ENCODE data around the gene CIDEA. TPM values are rescaled to one million over a fixed set of nuclear protein-coding genes. Genes with fewer than 3 reads are reported as not detected.
"Not testable (repeated sequence)": the region's sequence is repeated elsewhere in the genome, so short reads cannot be mapped to it uniquely, and the experiment has no call there.

Gene CIDEA
- polyA plus RNA-seq, 2 donors = 0.79 to 2.1 TPM

- WGBS, 2 donors = 43 to 47% methylated on average over 3 of the region's 3 CpGs
- Histone ChIP-seq H3K9me3 (ENCODE audit: control insufficient read depth in 2 of 2, insufficient read depth in 1 of 2, low read depth in 1 of 2, low read length in 1 of 2) (no peaks in the 10 kb centered on the region), H3K4me3 (ENCODE audit: low read depth in 1 of 2, low read length in 2 of 2) (no peak overlapping the region), H3K27ac (ENCODE audit: low read depth in 2 of 2, low read length in 1 of 2) (no peak overlapping the region), H3K27me3 (ENCODE audit: control insufficient read depth in 1 of 2, insufficient read depth in 2 of 2, low read length in 2 of 2) (no peaks in the 10 kb centered on the region), H3K4me1 (ENCODE audit: control insufficient read depth in 2 of 2, insufficient read depth in 2 of 2, low read length in 1 of 2) (no peaks in the 10 kb centered on the region), H3K36me3 (ENCODE audit: control insufficient read depth in 2 of 2, insufficient read depth in 2 of 2, low read length in 1 of 2) (no peaks in the 10 kb centered on the region)
Measured at GRCh38 chr18:12238826-12239225, 15.3 kb upstream of the CIDEA start.

DNA sequence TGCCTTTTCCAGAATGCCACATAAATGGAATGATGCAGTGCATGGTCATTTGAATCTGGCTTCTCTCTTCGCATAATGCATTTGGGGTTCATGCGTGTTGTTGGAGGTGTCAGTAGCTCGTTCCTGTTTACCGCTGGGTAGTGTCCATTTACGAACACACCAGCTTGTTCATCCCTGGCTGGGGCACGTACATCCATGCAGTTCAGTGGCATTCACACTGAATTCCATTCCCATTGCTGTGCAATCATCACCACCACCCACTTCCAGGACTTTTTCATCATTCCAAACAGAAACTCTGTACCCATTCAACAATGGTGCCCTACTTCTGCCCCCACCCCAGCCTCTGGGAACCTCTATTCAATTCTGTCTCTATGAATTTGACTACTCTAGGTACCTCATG is 14.7 kb upstream of the CIDEA start:
- Histone ChIP-seq H3K4me3 (ENCODE audit: low read depth in 1 of 2, low read length in 2 of 2) (no peak overlapping the region), H3K27ac (ENCODE audit: low read depth in 2 of 2, low read length in 1 of 2) (no peak overlapping the region), H3K36me3 (ENCODE audit: control insufficient read depth in 2 of 2, insufficient read depth in 2 of 2, low read length in 1 of 2) (no peaks in the 10 kb centered on the region), H3K9me3 (ENCODE audit: control insufficient read depth in 2 of 2, insufficient read depth in 1 of 2, low read depth in 1 of 2, low read length in 1 of 2) (no peaks in the 10 kb centered on the region), H3K27me3 (ENCODE audit: control insufficient read depth in 1 of 2, insufficient read depth in 2 of 2, low read length in 2 of 2) (no peaks in the 10 kb centered on the region), H3K4me1 (ENCODE audit: control insufficient read depth in 2 of 2, insufficient read depth in 2 of 2, low read length in 1 of 2) (no peaks in the 10 kb centered on the region)
- WGBS, 2 donors = 84 to 85% methylated on average over 6 of the region's 6 CpGs

- Histone ChIP-seq H3K9me3 (ENCODE audit: control insufficient read depth in 2 of 2, insufficient read depth in 1 of 2, low read depth in 1 of 2, low read length in 1 of 2) (no peaks in the 10 kb centered on the region), H3K36me3 (ENCODE audit: control insufficient read depth in 2 of 2, insufficient read depth in 2 of 2, low read length in 1 of 2) (no peaks in the 10 kb centered on the region), H3K4me1 (ENCODE audit: control insufficient read depth in 2 of 2, insufficient read depth in 2 of 2, low read length in 1 of 2) (no peaks in the 10 kb centered on the region), H3K27ac (ENCODE audit: low read depth in 2 of 2, low read length in 1 of 2) (no peak overlapping the region), H3K27me3 (ENCODE audit: control insufficient read depth in 1 of 2, insufficient read depth in 2 of 2, low read length in 2 of 2) (no peaks in the 10 kb centered on the region), H3K4me3 (ENCODE audit: low read depth in 1 of 2, low read length in 2 of 2) (no peak overlapping the region)
- WGBS, 2 donors = 92% methylated on average over 20 to 21 of the region's 21 CpGs
Measured at GRCh38 chr18:12242658-12243260, 11.4 kb upstream of the CIDEA start.

DNA sequence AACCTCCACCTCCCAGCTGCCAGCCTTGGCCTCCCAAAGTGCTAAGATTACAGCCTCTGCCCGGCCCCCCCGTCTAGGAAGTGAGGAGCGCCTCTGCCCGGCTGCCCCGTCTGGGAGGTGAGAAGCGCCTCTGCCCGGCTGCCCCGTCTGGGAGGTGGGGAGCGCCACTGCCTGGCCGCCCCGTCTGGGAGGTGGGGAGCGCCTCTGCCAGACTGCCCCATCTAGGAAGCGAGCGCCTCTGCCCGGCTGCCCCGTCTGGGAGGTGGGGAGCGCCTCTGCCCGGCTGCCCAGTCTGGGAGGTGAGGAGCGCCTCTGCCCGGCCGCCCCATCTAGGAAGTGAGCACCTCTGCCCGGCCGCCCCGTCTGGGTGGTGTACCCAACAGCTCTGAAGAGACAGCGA is 10.9 kb upstream of the CIDEA start:
- H3K4me1 ChIP-seq (ENCODE audit: control insufficient read depth in 2 of 2, insufficient read depth in 2 of 2, low read length in 1 of 2); H3K4me3 ChIP-seq (ENCODE audit: low read depth in 1 of 2, low read length in 2 of 2); H3K27me3 ChIP-seq (ENCODE audit: control insufficient read depth in 1 of 2, insufficient read depth in 2 of 2, low read length in 2 of 2); H3K9me3 ChIP-seq (ENCODE audit: control insufficient read depth in 2 of 2, insufficient read depth in 1 of 2, low read depth in 1 of 2, low read length in 1 of 2); H3K36me3 ChIP-seq (ENCODE audit: control insufficient read depth in 2 of 2, insufficient read depth in 2 of 2, low read length in 1 of 2); H3K27ac ChIP-seq (ENCODE audit: low read depth in 2 of 2, low read length in 1 of 2): not testable (repeated sequence)
- 93 to 94% methylated on average over 24 to 25 of the region's 25 CpGs for WGBS, 2 donors

DNA sequence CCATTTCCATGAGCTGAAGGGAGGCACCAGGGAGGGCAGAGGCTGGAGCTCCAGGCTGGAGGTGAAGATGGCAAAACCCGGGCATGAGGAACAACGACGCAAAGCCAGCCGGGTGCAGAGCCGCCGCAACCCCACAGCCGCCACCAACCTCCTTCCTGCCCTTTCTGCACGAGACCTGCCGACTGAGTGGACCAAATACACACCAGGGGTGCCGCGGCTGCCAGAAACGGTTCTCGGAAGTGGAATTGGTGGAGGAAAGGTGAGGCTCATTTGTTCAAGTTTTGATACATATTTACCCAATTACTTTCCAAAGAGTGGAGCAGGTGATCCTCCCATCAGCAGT is 8.4 kb upstream of the CIDEA start:
- H3K4me3 ChIP-seq (ENCODE audit: low read depth in 1 of 2, low read length in 2 of 2) = no peak overlapping the region
- H3K4me1 ChIP-seq (ENCODE audit: control insufficient read depth in 2 of 2, insufficient read depth in 2 of 2, low read length in 1 of 2) = no peaks in the 10 kb centered on the region
- no peaks in the 10 kb centered on the region for H3K27me3 ChIP-seq (ENCODE audit: control insufficient read depth in 1 of 2, insufficient read depth in 2 of 2, low read length in 2 of 2)
- no peaks in the 10 kb centered on the region for H3K9me3 ChIP-seq (ENCODE audit: control insufficient read depth in 2 of 2, insufficient read depth in 1 of 2, low read depth in 1 of 2, low read length in 1 of 2)
- 93 to 96% methylated on average over 13 of the region's 13 CpGs for WGBS, 2 donors
- H3K36me3 ChIP-seq (ENCODE audit: control insufficient read depth in 2 of 2, insufficient read depth in 2 of 2, low read length in 1 of 2) = no peaks in the 10 kb centered on the region
- no peak overlapping the region for H3K27ac ChIP-seq (ENCODE audit: low read depth in 2 of 2, low read length in 1 of 2)

DNA sequence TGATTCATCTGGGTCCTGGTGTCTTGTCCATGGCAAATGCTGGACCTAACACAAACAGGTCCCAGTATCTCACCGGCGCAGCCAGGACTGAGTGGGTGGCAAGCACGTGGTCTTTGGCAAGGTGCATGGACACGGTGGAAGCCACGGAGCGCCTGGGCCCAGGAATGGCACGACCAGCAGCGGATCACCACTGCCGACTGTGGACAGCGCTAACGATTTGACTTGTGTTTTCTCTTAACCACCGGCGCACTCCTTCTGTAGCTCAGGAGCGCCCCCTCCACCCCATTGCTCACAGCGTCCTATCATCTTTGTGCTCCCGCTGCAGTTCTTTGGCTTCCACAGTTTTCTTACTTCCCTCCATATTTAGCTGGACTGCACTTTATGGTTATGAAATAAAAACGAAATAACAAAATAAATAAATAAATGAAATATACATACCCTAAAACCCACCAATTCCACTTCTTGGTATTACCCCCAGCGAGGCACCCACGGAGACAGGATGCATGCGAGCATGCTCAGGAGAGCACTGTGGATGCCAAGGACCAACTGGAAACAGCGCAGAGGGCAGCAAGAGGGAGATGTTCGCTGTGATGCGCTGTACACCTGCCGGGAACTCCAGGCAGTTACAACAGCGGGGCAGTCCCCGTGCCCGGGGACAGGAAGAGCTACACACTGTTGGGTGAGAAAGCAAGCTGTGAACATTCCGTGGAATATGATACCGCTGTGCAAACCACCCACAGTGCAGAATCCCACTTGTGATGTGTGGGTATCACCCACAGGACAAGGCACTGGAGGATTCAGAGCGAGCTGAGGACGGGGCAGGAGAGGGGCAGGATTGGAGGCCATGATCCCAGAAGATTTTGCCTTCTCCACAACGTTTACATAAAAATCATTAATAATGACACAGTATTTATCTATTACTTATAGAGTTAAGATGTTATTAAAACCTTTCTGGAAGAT is 7.0 kb upstream of the CIDEA start:
- H3K4me3 ChIP-seq (ENCODE audit: low read depth in 1 of 2, low read length in 2 of 2) = no peak overlapping the region
- H3K27me3 ChIP-seq (ENCODE audit: control insufficient read depth in 1 of 2, insufficient read depth in 2 of 2, low read length in 2 of 2) = no peaks in the 10 kb centered on the region
- no peaks in the 10 kb centered on the region for H3K4me1 ChIP-seq (ENCODE audit: control insufficient read depth in 2 of 2, insufficient read depth in 2 of 2, low read length in 1 of 2)
- H3K9me3 ChIP-seq (ENCODE audit: control insufficient read depth in 2 of 2, insufficient read depth in 1 of 2, low read depth in 1 of 2, low read length in 1 of 2) = no peaks in the 10 kb centered on the region
- WGBS, 2 donors = 50 to 56% methylated on average over 32 of the region's 32 CpGs
- H3K36me3 ChIP-seq (ENCODE audit: control insufficient read depth in 2 of 2, insufficient read depth in 2 of 2, low read length in 1 of 2) = no peaks in the 10 kb centered on the region
- no peak overlapping the region for H3K27ac ChIP-seq (ENCODE audit: low read depth in 2 of 2, low read length in 1 of 2)

DNA sequence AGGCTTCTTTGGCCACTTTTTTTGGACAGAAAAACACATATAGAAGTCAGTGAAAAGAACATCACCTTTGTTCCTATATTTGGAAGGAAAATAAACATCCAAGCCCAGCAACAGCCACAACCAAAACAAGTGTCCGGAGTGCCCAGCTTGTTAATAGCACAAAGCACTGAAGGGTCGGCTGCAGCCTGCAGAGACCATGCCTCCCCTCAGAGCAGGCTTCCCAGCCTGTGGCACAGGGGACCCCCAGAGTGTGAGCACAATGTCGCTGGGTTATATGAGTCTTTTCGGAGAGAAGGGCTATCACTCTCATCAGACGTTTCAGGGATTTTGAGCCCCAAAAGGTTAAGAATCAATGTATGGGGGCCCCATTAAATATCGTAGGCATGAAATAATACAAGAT is 6.2 kb upstream of the CIDEA start:
- H3K27ac ChIP-seq (ENCODE audit: low read depth in 2 of 2, low read length in 1 of 2) = no peak overlapping the region
- peaks cover 0 to under 1% of the 10 kb centered on the region in 2 donors for H3K4me1 ChIP-seq (ENCODE audit: control insufficient read depth in 2 of 2, insufficient read depth in 2 of 2, low read length in 1 of 2)
- no peaks in the 10 kb centered on the region for H3K27me3 ChIP-seq (ENCODE audit: control insufficient read depth in 1 of 2, insufficient read depth in 2 of 2, low read length in 2 of 2)
- H3K9me3 ChIP-seq (ENCODE audit: control insufficient read depth in 2 of 2, insufficient read depth in 1 of 2, low read depth in 1 of 2, low read length in 1 of 2) = no peaks in the 10 kb centered on the region
- 69 to 77% methylated on average over 6 of the region's 6 CpGs for WGBS, 2 donors
- no peak overlapping the region for H3K4me3 ChIP-seq (ENCODE audit: low read depth in 1 of 2, low read length in 2 of 2)
- no peaks in the 10 kb centered on the region for H3K36me3 ChIP-seq (ENCODE audit: control insufficient read depth in 2 of 2, insufficient read depth in 2 of 2, low read length in 1 of 2)

DNA sequence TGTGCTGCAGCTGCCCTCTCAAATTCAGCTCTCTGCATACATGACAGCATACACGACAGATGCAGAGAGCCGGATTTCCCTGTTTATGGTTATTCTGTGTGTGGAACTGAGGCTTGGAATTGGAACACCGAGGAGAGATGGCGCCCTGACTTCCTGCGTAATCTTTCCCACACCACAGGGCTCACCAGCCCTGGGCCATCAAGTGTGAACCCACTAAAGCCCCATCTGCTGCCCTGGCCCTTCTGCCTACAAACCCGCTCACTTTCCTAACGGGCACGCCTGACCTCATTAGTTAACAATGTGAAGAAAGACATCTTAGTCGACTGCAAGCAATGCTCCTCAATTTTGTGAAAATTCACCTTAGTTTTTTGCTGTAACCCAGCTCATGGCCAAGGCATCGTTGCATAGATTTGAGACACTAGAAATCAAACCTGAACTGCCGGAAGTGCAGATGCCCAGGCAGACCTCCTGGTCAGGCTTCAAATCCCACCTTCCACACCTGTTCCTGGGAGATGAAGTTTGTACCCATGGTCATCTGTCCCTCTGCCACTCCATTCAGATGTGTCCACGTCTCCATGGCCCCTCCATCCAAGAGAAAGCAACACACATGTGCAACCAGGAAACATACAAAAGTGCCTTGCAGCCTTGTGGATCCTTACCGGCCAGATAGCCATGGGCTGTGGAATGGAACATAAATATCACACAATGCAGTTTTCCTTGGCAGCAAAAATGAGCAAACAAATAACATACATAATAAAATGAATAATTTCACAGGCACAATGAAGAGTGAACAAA is 5.0 kb upstream of the CIDEA start:
- Histone ChIP-seq H3K9me3 (ENCODE audit: control insufficient read depth in 2 of 2, insufficient read depth in 1 of 2, low read depth in 1 of 2, low read length in 1 of 2) (no peaks in the 10 kb centered on the region), H3K27me3 (ENCODE audit: control insufficient read depth in 1 of 2, insufficient read depth in 2 of 2, low read length in 2 of 2) (peaks cover 0 to 9% of the 10 kb centered on the region in 2 donors), H3K36me3 (ENCODE audit: control insufficient read depth in 2 of 2, insufficient read depth in 2 of 2, low read length in 1 of 2) (no peaks in the 10 kb centered on the region), H3K27ac (ENCODE audit: low read depth in 2 of 2, low read length in 1 of 2) (no peak overlapping the region), H3K4me3 (ENCODE audit: low read depth in 1 of 2, low read length in 2 of 2) (no peak overlapping the region), H3K4me1 (ENCODE audit: control insufficient read depth in 2 of 2, insufficient read depth in 2 of 2, low read length in 1 of 2) (peaks cover 0 to 9% of the 10 kb centered on the region in 2 donors)
- 76 to 79% methylated on average over 13 of the region's 13 CpGs for WGBS, 2 donors

GRCh38 chr18:12251311-12251710 is 2.9 kb upstream of the CIDEA start:
- Histone ChIP-seq H3K36me3 (ENCODE audit: control insufficient read depth in 2 of 2, insufficient read depth in 2 of 2, low read length in 1 of 2) (no peaks in the 10 kb centered on the region), H3K9me3 (ENCODE audit: control insufficient read depth in 2 of 2, insufficient read depth in 1 of 2, low read depth in 1 of 2, low read length in 1 of 2) (no peaks in the 10 kb centered on the region), H3K4me1 (ENCODE audit: control insufficient read depth in 2 of 2, insufficient read depth in 2 of 2, low read length in 1 of 2) (peaks cover 3 to 17% of the 10 kb centered on the region in 2 donors), H3K27ac (ENCODE audit: low read depth in 2 of 2, low read length in 1 of 2) (no peak overlapping the region), H3K4me3 (ENCODE audit: low read depth in 1 of 2, low read length in 2 of 2) (no peak overlapping the region), H3K27me3 (ENCODE audit: control insufficient read depth in 1 of 2, insufficient read depth in 2 of 2, low read length in 2 of 2) (peaks cover 0 to 9% of the 10 kb centered on the region in 2 donors)
- 85 to 88% methylated on average over 11 of the region's 11 CpGs for WGBS, 2 donors

Measured in esophagus (tissue), 2 donors.